ENCODE results near the gene DDX5. TPM values are rescaled to one million over a fixed set of nuclear protein-coding genes. Genes with fewer than 3 reads are reported as not detected.
"Not testable (repeated sequence)": the region's sequence is repeated elsewhere in the genome, so short reads cannot be mapped to it uniquely, and the experiment has no call there.

Gene DDX5
- total RNA-seq, 1 donor from 2014 or later, result 1,273 TPM

GRCh38 chr17:64472564-64472963, 33.5 kb downstream of the DDX5 start:
- no peaks in the 10 kb centered on the region for H3K36me3 Mint-ChIP-seq (ENCODE audit: unreplicated experiment)
- peaks cover 2% of the 10 kb centered on the region for H3K27me3 Mint-ChIP-seq (ENCODE audit: unreplicated experiment)
- peaks cover 2% of the 10 kb centered on the region for H3K9me3 Mint-ChIP-seq (ENCODE audit: unreplicated experiment)
- no peak overlapping the region for H3K4me3 Mint-ChIP-seq (ENCODE audit: unreplicated experiment)
- TF ChIP-seq, protein P1, sequence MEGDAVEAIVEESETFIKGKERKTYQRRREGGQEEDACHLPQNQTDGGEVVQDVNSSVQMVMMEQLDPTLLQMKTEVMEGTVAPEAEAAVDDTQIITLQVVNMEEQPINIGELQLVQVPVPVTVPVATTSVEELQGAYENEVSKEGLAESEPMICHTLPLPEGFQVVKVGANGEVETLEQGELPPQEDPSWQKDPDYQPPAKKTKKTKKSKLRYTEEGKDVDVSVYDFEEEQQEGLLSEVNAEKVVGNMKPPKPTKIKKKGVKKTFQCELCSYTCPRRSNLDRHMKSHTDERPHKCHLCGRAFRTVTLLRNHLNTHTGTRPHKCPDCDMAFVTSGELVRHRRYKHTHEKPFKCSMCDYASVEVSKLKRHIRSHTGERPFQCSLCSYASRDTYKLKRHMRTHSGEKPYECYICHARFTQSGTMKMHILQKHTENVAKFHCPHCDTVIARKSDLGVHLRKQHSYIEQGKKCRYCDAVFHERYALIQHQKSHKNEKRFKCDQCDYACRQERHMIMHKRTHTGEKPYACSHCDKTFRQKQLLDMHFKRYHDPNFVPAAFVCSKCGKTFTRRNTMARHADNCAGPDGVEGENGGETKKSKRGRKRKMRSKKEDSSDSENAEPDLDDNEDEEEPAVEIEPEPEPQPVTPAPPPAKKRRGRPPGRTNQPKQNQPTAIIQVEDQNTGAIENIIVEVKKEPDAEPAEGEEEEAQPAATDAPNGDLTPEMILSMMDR (IDR thresholded peaks at IDR 0.05; ENCODE audit: partially characterized antibody, unreplicated experiment), result no peak
- DNase-seq, result no peak
- no peak overlapping the region for H3K27ac Mint-ChIP-seq (ENCODE audit: unreplicated experiment)
- no peaks in the 10 kb centered on the region for H3K4me1 Mint-ChIP-seq (ENCODE audit: low read depth, unreplicated experiment)

DNA sequence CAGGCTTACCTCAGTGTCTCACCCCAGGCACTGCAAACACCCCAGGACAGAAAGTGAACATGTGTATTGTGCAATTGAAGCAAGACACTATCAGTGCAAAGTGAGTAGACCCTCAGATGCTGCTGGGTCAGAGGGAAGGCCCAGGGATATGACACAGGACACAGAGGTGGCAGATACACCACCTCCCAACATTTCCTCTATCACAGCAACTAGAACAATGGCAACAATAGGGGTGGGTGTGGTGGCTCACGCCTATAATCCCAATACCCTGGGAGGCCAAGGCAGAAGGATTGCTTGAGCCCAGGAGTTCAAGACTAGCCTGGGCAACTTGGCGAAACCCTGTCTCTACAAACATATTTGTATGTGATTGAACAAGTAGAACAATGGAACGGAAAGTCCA, 34.6 kb downstream of the DDX5 start:
- TF ChIP-seq, protein P1 (IDR thresholded peaks at IDR 0.05; ENCODE audit: partially characterized antibody, unreplicated experiment), result no peak
- no peak for DNase-seq
- no peaks in the 10 kb centered on the region for H3K36me3 Mint-ChIP-seq (ENCODE audit: unreplicated experiment)
- no peak overlapping the region for H3K4me3 Mint-ChIP-seq (ENCODE audit: unreplicated experiment)
- no peak overlapping the region for H3K27ac Mint-ChIP-seq (ENCODE audit: unreplicated experiment)
- H3K9me3 Mint-ChIP-seq (ENCODE audit: unreplicated experiment), result peaks cover 2% of the 10 kb centered on the region
- H3K27me3 Mint-ChIP-seq (ENCODE audit: unreplicated experiment), result peaks cover 2% of the 10 kb centered on the region
- no peaks in the 10 kb centered on the region for H3K4me1 Mint-ChIP-seq (ENCODE audit: low read depth, unreplicated experiment)

- Mint-ChIP-seq H3K4me1 (ENCODE audit: low read depth, unreplicated experiment) (no peaks in the 10 kb centered on the region), H3K36me3 (ENCODE audit: unreplicated experiment) (no peaks in the 10 kb centered on the region), H3K27ac (ENCODE audit: unreplicated experiment) (no peak overlapping the region), H3K9me3 (ENCODE audit: unreplicated experiment) (peaks cover 3% of the 10 kb centered on the region), H3K4me3 (ENCODE audit: unreplicated experiment) (no peak overlapping the region), H3K27me3 (ENCODE audit: unreplicated experiment) (peaks cover 2% of the 10 kb centered on the region)
- TF ChIP-seq, protein P1 (IDR thresholded peaks at IDR 0.05; ENCODE audit: partially characterized antibody, unreplicated experiment), result no peak
- DNase-seq, result no peak
Observed at GRCh38 chr17:64470625-64471024, 35.5 kb downstream of the DDX5 start.

- not testable (repeated sequence) for H3K9me3 Mint-ChIP-seq (ENCODE audit: unreplicated experiment); H3K4me1 Mint-ChIP-seq (ENCODE audit: low read depth, unreplicated experiment); DNase-seq; H3K36me3 Mint-ChIP-seq (ENCODE audit: unreplicated experiment); H3K27ac Mint-ChIP-seq (ENCODE audit: unreplicated experiment); H3K27me3 Mint-ChIP-seq (ENCODE audit: unreplicated experiment); H3K4me3 Mint-ChIP-seq (ENCODE audit: unreplicated experiment)
Observed at GRCh38 chr17:64466834-64467233, 39.3 kb downstream of the DDX5 start.

DNA sequence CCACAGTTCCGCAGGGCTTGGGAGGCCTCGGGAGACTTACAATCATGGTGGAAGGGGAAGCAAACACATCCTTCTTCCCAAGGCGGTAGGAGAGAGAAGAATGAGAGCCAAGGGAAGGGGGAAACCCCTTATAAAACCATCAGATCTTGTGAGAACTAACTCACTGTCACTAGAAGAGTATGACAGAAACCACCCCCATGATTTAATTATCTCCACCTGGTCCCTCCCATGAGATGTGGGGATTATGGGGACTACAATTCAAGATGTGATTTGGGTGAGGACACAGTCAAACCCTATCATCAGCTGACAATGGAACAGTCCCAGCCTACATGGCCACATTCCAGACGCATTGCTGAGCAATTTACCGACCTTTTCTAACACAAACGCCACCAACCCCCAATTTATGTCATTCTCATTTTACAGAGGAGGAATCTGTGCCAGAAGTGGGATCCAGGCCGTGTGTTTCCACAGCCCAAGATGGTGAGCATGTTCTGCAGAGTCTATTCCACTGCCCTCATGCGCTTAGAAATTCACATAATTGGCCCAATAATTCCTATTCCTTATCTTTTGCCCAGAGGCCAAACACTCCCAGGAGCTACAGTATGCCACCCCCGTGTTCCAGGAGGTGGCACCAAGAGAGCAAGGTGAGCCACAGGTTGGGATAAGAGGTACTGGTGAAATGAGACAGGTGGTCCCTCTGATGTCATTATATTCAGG, 39.9 kb downstream of the DDX5 start:
- DNase-seq, result no peak
- TF ChIP-seq, protein P1 (IDR thresholded peaks at IDR 0.05; ENCODE audit: partially characterized antibody, unreplicated experiment), result no peak
- Mint-ChIP-seq H3K4me3 (ENCODE audit: unreplicated experiment) (no peak overlapping the region), H3K9me3 (ENCODE audit: unreplicated experiment) (peaks cover 5% of the 10 kb centered on the region), H3K36me3 (ENCODE audit: unreplicated experiment) (no peaks in the 10 kb centered on the region), H3K27me3 (ENCODE audit: unreplicated experiment) (peaks cover 4% of the 10 kb centered on the region), H3K27ac (ENCODE audit: unreplicated experiment) (no peak overlapping the region), H3K4me1 (ENCODE audit: low read depth, unreplicated experiment) (no peaks in the 10 kb centered on the region)
